Measurements from ENCODE around the gene MBOAT1. TPM values are rescaled to one million over a fixed set of nuclear protein-coding genes. Genes with fewer than 3 reads are reported as not detected.

MBOAT1 gene
- total RNA-seq, 1 experiment from 2014 or later, result 9.9 TPM

DNA sequence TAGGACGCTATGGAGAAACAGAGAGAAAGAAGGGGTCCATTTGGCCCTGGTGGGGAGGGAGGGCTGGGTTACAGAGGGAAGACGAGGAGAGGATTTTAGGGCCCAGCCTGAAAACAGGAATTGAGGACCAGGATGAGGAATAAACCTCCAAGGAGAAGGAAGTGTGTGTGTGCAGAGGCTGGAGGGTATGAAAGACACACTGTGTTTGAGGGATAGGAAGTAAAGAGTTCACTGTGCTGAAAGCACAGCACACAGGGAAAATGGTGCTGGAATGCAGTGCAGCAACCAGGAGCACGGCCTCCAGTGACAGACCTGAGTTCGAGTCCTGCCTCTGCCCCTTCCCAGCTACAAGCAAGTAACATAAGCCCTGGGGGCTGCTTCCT is 7.8 kb downstream of the MBOAT1 start:
- no peak overlapping the region for H2AFZ ChIP-seq (ENCODE audit: low read length)
- H3K18ac ChIP-seq (ENCODE audit: insufficient read length, low read depth, low read length), result no peak overlapping the region
- no peak overlapping the region for H3K23ac ChIP-seq (ENCODE audit: insufficient read length, low read depth, low read length)
- Mint-ChIP-seq H3K4me3 (no peak overlapping the region), H3K27me3 (ENCODE audit: low read depth) (no peaks in the 10 kb centered on the region), H3K36me3 (ENCODE audit: insufficient read depth in 1 of 3, low read depth in 3 of 3) (peaks cover 0 to 4% (median 0%) of the 10 kb centered on the region in 3 experiments; a peak in 2 of 7 replicates), H3K27ac (peak overlapping the region; percentile 4 to 78 (median 71); a peak in 3 of 7 replicates), H3K4me1 (peaks cover 33 to 37% of the 10 kb centered on the region in 2 experiments), H3K9me3 (no peaks in the 10 kb centered on the region)
- no peak overlapping the region for H2BK120ac ChIP-seq (ENCODE audit: low read depth, low read length, poor library complexity, severe bottlenecking)
- no peaks in the 10 kb centered on the region for H3K79me1 ChIP-seq (ENCODE audit: insufficient read depth, low read depth, low read length, poor library complexity, severe bottlenecking)
- H3K4me1 ChIP-seq (ENCODE audit: insufficient read depth, low read length), result peaks cover 4% of the 10 kb centered on the region; the same call in 1 of the 2 replicates
- no peaks in the 10 kb centered on the region for H3K27me3 ChIP-seq (ENCODE audit: insufficient read depth, low read length)
- no peak overlapping the region for H3K4me2 ChIP-seq (ENCODE audit: insufficient read depth, insufficient read length, low read length)
- no peak overlapping the region for H4K8ac ChIP-seq (replicated peaks; ENCODE audit: insufficient read length, low read depth, low read length)
- no peaks in the 10 kb centered on the region for H4K20me1 ChIP-seq (ENCODE audit: control insufficient read depth, insufficient read depth, insufficient read length)
- no peak overlapping the region for H2BK12ac ChIP-seq (ENCODE audit: insufficient read length, low read depth, low read length)
- H3K4ac ChIP-seq (ENCODE audit: low read depth, low read length), result no peak overlapping the region
- H3K14ac ChIP-seq (ENCODE audit: insufficient read depth, low read length), result no peak overlapping the region
- H3K79me2 ChIP-seq (ENCODE audit: insufficient read depth, low read length), result peaks cover 3% of the 10 kb centered on the region; the same call in 1 of the 2 replicates
- H2BK15ac ChIP-seq (ENCODE audit: low read depth, low read length), result no peak overlapping the region
- no peak overlapping the region for H2BK5ac ChIP-seq (ENCODE audit: insufficient read length, low read length)
- H3K9me3 ChIP-seq (ENCODE audit: control insufficient read depth, low read depth, low read length), result no peaks in the 10 kb centered on the region
- no peak overlapping the region for H3K56ac ChIP-seq (ENCODE audit: insufficient read length, low read depth, low read length)
- H3T11ph ChIP-seq (ENCODE audit: low read length), result no peak overlapping the region
- no peak overlapping the region for H4K91ac ChIP-seq (ENCODE audit: insufficient read length, low read depth, low read length)
- no CpG with 5 or more reads among the region's 4 CpGs for WGBS (ENCODE audit: extremely low coverage, insufficient read length, low lambda C conversion rate)
- no peaks in the 10 kb centered on the region for H3K23me2 ChIP-seq (ENCODE audit: insufficient read length, low read depth, low read length, poor library complexity, severe bottlenecking)
- TF ChIP-seq, protein P1, sequence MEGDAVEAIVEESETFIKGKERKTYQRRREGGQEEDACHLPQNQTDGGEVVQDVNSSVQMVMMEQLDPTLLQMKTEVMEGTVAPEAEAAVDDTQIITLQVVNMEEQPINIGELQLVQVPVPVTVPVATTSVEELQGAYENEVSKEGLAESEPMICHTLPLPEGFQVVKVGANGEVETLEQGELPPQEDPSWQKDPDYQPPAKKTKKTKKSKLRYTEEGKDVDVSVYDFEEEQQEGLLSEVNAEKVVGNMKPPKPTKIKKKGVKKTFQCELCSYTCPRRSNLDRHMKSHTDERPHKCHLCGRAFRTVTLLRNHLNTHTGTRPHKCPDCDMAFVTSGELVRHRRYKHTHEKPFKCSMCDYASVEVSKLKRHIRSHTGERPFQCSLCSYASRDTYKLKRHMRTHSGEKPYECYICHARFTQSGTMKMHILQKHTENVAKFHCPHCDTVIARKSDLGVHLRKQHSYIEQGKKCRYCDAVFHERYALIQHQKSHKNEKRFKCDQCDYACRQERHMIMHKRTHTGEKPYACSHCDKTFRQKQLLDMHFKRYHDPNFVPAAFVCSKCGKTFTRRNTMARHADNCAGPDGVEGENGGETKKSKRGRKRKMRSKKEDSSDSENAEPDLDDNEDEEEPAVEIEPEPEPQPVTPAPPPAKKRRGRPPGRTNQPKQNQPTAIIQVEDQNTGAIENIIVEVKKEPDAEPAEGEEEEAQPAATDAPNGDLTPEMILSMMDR (conservative IDR thresholded peaks at IDR 0.05), result no peak
- no peak for DNase-seq
- H2AK5ac ChIP-seq (ENCODE audit: insufficient read length, low read length), result no peak overlapping the region
- H2BK20ac ChIP-seq (ENCODE audit: low read depth, low read length, poor library complexity, severe bottlenecking), result no peak overlapping the region
- no peak overlapping the region for H3K27ac ChIP-seq (ENCODE audit: insufficient read length, low read depth, low read length)
- H4K5ac ChIP-seq (ENCODE audit: insufficient read length, low read depth, low read length), result no peak overlapping the region
- no peak overlapping the region for H3K9ac ChIP-seq (ENCODE audit: extremely low read depth, insufficient read length, low read length)
